ENCODE measurements around the gene PLEKHA7.

PLEKHA7 gene

GRCh38 chr11:16772141-16772512 is 242.1 kb downstream of the PLEKHA7 start:
- H3K4me3 ChIP-seq (ENCODE audit: low read length): no peak overlapping the region
- DNase-seq (ENCODE audit: low read depth, low spot score): no peak

DNA sequence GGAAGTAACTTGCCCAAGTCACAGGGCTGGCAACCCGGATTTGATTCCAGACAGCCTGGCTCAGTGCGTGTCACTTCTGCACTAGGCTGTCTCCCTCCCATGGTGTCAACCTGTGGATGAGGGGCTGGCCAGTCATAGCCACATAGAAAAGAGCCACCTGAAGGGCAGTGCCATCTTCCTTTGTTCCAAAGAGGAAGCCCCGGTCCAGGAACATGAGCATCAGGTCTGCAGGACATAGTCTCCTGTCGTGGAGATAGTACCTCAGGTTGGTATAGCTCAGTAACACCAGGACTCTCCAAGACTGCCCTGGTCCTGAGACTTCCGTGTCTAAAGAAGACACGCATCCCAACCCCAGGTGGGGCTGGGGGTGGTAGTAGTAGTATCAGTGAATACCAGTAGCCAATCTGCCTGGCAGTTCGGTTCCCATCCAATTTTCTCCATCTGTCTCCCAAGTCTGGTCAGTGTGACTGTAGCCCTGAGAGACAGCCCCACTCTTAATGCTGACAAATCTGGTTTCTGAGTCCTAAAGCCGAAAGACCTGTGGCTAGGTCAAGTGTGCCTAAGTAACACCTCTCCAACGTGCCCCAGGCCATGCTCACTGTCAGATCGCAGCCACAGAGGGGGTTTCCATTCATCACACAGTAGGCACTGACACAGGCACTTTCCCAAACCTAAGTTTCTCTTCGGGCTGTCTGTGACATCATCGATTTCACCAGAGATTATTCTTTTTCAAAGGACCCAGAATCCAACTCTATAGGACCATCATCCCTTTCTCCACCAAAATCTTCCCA is 242.7 kb downstream of the PLEKHA7 start:
- H3K4me3 ChIP-seq (ENCODE audit: low read length): no peak overlapping the region
- no peak for DNase-seq (ENCODE audit: low read depth, low spot score)

GRCh38 chr11:16770016-16770415 is 244.2 kb downstream of the PLEKHA7 start:
- DNase-seq (ENCODE audit: low read depth, low spot score): no peak
- no peak overlapping the region for H3K4me3 ChIP-seq (ENCODE audit: low read length)

- no peak for DNase-seq (ENCODE audit: low read depth, low spot score)
- H3K4me3 ChIP-seq (ENCODE audit: low read length): no peak overlapping the region
Measured at GRCh38 chr11:16769386-16769785, 244.8 kb downstream of the PLEKHA7 start.

- H3K4me3 ChIP-seq (ENCODE audit: low read length): no peak overlapping the region
- DNase-seq (ENCODE audit: low read depth, low spot score): no peak
Measured at GRCh38 chr11:16767957-16768356, 246.3 kb downstream of the PLEKHA7 start.

DNA sequence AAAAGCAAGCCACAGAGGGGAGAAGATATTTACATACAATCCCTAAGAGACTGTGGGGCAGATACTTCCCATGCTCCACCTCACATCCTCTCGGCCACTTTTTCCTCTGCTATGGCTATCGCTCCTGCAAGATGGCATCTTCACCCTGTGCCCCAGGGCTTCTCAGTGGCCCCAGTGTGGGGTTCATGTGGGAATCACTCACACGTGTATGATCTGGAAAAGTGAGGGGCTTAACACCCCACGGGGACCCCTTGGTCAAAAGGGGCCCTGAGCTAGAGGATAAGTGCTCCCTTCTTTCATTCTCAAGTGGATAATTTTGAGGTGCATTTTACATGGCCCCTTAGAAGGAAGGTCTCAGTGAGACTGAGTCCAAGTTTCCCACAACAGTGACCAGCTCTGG is 247.1 kb downstream of the PLEKHA7 start:
- no peak overlapping the region for H3K4me3 ChIP-seq (ENCODE audit: low read length)
- no peak for DNase-seq (ENCODE audit: low read depth, low spot score)

DNA sequence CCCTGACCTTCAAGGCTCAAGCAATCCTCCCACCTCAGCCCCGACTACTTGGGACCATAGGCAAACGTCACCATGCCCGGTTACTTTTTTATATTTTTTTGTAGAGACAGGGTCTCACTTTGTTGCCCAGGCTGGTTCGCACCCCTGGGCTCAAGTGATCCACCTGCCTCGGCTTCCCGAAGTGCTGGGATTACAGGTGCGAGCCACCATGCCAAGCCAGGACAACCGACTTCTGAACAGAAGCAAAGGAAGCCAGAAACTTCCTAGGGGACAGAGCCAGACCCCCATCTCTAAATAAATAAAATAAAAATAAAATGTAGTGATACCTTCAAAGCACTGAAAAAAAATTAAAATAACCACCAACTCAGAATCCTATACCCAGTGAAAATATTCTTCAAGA is 249.3 kb downstream of the PLEKHA7 start:
- no peak overlapping the region for H3K4me3 ChIP-seq (ENCODE audit: low read length)
- no peak for DNase-seq (ENCODE audit: low read depth, low spot score)

DNA sequence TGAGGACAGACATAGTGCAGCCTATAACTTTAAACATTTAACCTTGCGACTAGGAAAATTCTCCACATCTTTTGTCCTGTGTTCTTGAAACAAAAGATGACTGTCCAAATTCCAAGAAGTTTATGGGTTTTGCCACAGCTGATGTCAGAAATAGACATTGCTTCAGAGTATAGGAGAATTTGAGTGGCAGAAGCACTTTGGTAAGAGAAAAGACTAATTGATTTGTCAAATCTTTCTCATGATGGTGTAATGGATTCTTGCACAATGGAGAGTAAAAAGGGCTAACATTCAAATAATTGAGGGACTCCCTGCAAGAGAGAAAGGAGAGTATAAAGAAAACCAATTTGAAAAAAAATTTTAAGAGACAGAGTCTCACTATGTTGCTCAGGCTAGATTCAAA is 250.5 kb downstream of the PLEKHA7 start:
- DNase-seq (ENCODE audit: low read depth, low spot score): no peak

DNA sequence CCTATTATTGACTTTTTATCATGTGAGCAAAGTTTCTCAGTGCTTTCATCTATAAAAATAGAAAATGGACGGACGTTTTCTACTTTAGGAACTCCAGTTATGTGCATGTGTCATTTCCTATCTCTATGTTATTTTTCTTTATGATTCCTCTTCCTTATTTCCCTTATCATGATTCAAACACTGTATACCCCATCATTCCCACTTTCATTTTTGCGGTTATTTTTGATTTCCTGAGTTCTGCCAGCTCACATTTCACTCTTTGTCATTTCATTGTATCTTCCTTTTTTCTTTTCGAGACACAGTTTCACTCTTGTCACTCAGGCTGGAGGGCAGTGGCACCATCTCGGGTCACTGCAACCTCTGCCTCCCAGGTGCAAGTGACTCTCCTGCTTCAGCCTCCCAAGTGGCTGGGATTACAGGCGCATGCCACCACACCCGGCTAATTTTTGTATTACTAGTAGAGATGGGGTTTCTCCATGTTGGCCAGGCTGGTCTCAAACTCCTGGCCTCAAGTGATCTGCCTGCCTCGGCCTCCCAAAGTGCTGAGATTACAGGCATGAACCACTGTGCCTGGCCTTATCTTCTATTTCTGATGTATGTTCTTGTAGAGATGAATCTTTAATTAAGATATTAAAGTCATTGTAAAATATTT is 254.2 kb downstream of the PLEKHA7 start:
- no peak overlapping the region for H3K4me3 ChIP-seq (ENCODE audit: low read length)
- no peak for DNase-seq (ENCODE audit: low read depth, low spot score)

More for the DNA sequence above, 250.5 kb downstream of the PLEKHA7 start:
- no peak overlapping the region for H3K4me3 ChIP-seq (ENCODE audit: low read length)

GRCh38 chr11:16758382-16759024 is 255.7 kb downstream of the PLEKHA7 start:
- H3K4me3 ChIP-seq (ENCODE audit: low read length): no peak overlapping the region
- DNase-seq (ENCODE audit: low read depth, low spot score): no peak

DNA sequence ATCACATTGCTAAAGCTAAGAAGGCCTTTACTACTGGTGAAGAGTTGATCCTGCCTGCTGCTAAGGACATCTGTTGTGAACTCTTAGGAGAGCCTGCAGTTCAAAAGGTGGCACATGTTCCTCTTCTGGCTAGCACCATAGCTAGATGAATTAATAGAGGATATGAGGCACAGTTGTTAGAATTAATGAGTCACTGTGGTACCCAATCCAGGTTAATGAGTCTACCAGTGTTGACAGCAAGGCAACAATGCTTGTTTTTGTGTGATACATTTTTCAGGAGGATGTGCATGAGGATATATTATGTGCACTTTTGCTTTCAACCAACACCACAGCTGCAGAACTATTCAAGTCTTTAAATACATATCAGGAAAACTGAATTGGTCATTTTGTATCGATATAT is 263.8 kb downstream of the PLEKHA7 start:
- H3K4me3 ChIP-seq (ENCODE audit: low read length): no peak overlapping the region
- no peak for DNase-seq (ENCODE audit: low read depth, low spot score)

DNA sequence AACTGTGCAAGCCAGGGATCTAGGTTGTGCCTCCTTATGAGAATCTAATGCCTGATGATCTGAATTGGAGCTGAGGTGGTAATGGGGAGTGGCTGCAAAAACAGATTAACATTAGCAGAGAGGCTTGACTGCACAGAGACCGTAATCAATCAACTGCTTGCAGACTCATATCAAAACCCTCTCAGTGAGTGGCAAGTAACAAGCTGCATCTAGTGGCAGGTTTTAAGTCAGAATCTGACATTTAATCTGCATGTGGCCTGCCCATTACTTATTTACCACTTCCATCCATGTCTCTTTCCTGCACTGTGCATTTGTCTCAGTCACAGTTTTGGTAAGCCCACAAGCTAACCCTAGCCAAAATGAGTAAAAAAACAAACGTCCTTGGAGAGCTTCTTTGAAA is 264.5 kb downstream of the PLEKHA7 start:
- H3K4me3 ChIP-seq (ENCODE audit: low read length): no peak overlapping the region
- no peak for DNase-seq (ENCODE audit: low read depth, low spot score)

- H3K4me3 ChIP-seq (ENCODE audit: low read length): no peak overlapping the region
- DNase-seq (ENCODE audit: low read depth, low spot score): no peak
Measured at GRCh38 chr11:16749092-16749491, 265.1 kb downstream of the PLEKHA7 start.

- DNase-seq (ENCODE audit: low read depth, low spot score): no peak
- no peak overlapping the region for H3K4me3 ChIP-seq (ENCODE audit: low read length)
Measured at GRCh38 chr11:16745950-16746605, 268.1 kb downstream of the PLEKHA7 start.

GRCh38 chr11:16744128-16744725 is 270.0 kb downstream of the PLEKHA7 start:
- no peak overlapping the region for H3K4me3 ChIP-seq (ENCODE audit: low read length)
- DNase-seq (ENCODE audit: low read depth, low spot score): no peak

- no peak for DNase-seq (ENCODE audit: low read depth, low spot score)
- no peak overlapping the region for H3K4me3 ChIP-seq (ENCODE audit: low read length)
Measured at GRCh38 chr11:16743478-16743877, 270.7 kb downstream of the PLEKHA7 start.

DNA sequence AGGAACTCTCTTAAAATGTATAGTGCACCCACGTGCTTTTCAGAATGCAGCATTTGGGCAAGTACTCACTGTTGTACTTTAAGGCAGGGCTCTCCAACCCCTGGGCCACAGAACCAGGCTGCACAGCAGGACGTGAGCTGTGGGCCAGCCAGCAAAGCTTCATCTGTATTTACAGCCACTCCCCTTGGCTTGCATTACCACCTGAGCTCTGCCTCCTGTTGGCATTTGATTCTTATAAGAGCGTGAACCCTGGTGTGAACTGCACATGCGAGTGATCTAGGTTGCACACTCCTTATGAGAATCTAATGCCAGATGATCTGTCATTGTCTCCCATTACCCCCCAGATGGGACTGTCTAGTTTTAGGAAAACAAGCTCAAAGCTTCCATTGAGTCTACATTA is 272.7 kb downstream of the PLEKHA7 start:
- H3K4me3 ChIP-seq (ENCODE audit: low read length): no peak overlapping the region
- DNase-seq (ENCODE audit: low read depth, low spot score): no peak

DNA sequence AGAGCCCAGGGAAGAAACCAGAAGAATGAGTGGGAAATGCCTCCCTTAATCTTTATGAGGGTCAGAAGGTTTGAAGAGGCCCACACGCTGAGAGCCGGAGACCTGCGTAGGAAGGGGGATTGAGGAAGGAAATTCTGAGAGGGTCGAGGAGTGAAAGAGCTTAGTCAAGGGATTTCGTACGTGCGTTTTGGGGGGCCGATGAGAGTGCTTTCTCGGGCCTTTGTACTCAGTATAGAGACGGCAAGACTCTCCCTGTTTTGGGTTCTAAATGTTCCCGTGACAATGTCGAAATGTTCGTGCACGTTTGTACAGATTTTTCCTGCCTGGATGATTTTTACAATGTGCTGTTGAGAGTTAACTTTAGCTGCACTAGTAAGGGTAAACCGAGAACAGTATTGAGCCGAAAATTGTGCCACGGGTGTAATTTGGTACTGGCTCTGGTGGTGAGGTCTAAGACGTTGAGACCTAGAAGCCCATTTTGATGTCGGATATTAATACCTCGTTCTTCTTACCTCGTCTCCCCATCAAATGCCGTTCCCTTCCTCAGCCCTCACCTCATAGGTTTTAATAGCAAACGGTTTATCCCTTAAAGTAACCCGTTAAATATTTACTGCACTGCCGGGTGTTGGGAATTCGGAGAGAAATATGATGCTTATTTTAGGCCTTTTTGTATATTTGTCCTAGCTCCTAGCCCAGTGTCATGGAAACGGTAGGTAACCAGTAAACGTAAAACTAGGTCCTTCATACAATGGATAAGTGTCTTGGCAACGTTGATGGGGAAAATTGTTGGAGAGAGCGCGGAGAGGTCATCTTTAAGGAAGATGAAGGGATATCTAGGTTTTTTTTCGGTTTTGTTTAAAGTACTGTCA is 275.0 kb downstream of the PLEKHA7 start:
- DNase-seq (ENCODE audit: low read depth, low spot score): no peak
- peak overlapping the region; percentile 61 for H3K4me3 ChIP-seq (ENCODE audit: low read length)

All from Jurkat, Clone E6-1 (cell line).